WTC11 (cell line): ENCODE measurements around the gene SHD.

Experiments
- ATF3 ChIP-seq: sonication (generic); formaldehyde crosslinking; conservative IDR thresholded peaks from 2 replicates; pipeline ENCODE4 v1.8.1; 2022; ENCODE audit warnings: mild to moderate bottlenecking, missing genetic modification reagents
- CTCF ChIP-seq: fragments of 200-600 bp; IDR thresholded peaks from 2 replicates; pipeline ENCODE4 v1.8.0; 2022; ENCODE audit warnings: antibody characterized with exemption
- FOXJ3 ChIP-seq: sonication (generic); formaldehyde crosslinking; IDR thresholded peaks from 2 replicates; pipeline ENCODE4 v1.9.0; 2021; ENCODE audit warnings: missing genetic modification reagents, mild to moderate bottlenecking, borderline replicate concordance
- TP53 ChIP-seq: sonication (generic); formaldehyde crosslinking; IDR thresholded peaks from 2 replicates; pipeline ENCODE4 v1.8.1; 2023; ENCODE audit warnings: mild to moderate bottlenecking, missing genetic modification reagents
- ZNF263 ChIP-seq: sonication (generic); formaldehyde crosslinking; IDR thresholded peaks from 2 replicates; pipeline ENCODE4 v1.8.1; 2022; ENCODE audit warnings: low read depth, mild to moderate bottlenecking, moderate library complexity, missing genetic modification reagents

GRCh38 chr19:4323692-4324091, 44.6 kb downstream of the SHD start:
- no peak for TF ChIP-seq TP53 (CRISPR knock-in tag)
- TF ChIP-seq ATF3 (CRISPR knock-in tag) = no peak
- no peak for TF ChIP-seq CTCF
- TF ChIP-seq ZNF263 (CRISPR knock-in tag) = no peak
- no peak for TF ChIP-seq FOXJ3 (CRISPR knock-in tag)
